NCI-H1694 treated with DMSO at 0.1 percent for 48 hours (cell line): Measurements from ENCODE around the gene HYAL2.

Experiments used
- DNase-seq: peaks from one replicate; lab custom pipeline; 2025; lab: John Stamatoyannopoulos, UW

The HYAL2 gene

GRCh38 chr3:50350213-50350526, 27.6 kb upstream of the HYAL2 start:
- DNase-seq, result no peak

GRCh38 chr3:50347187-50347813, 24.8 kb upstream of the HYAL2 start:
- peak; percentile 6 for DNase-seq

GRCh38 chr3:50345586-50346234, 23.2 kb upstream of the HYAL2 start, which contains the start of gene ZMYND10:
ZMYND10 (minus strand) TSS chr3:50345732; CDS start chr3:50345579, 153 bp downstream.
- no peak for DNase-seq

GRCh38 chr3:50345008-50345407, 22.5 kb upstream of the HYAL2 start:
- DNase-seq, result no peak

GRCh38 chr3:50342813-50343633, 20.5 kb upstream of the HYAL2 start:
- DNase-seq, result no peak

- no peak for DNase-seq
Observed at GRCh38 chr3:50341996-50342650, 19.6 kb upstream of the HYAL2 start.

- no peak for DNase-seq
Observed at GRCh38 chr3:50341537-50341936, 19.0 kb upstream of the HYAL2 start.

- DNase-seq, result no peak
Observed at GRCh38 chr3:50340448-50341329, 18.1 kb upstream of the HYAL2 start, which contains the start of gene RASSF1. RASSF1 (minus strand) TSS chr3:50340836; CDS start chr3:50340805, 31 bp downstream.

- DNase-seq, result no peak
Observed at GRCh38 chr3:50340147-50340447, 17.6 kb upstream of the HYAL2 start.

- no peak for DNase-seq
Observed at GRCh38 chr3:50339485-50340146, 17.1 kb upstream of the HYAL2 start.

GRCh38 chr3:50338965-50339364, 16.4 kb upstream of the HYAL2 start:
- no peak for DNase-seq

GRCh38 chr3:50337175-50337861, 14.8 kb upstream of the HYAL2 start:
- DNase-seq, result peak; percentile 75

- DNase-seq, result no peak
Observed at GRCh38 chr3:50336452-50337174, 14.1 kb upstream of the HYAL2 start.

- DNase-seq, result no peak
Observed at GRCh38 chr3:50334339-50335075, 12.0 kb upstream of the HYAL2 start.

GRCh38 chr3:50333744-50334328, 11.3 kb upstream of the HYAL2 start:
- DNase-seq, result no peak

GRCh38 chr3:50331364-50331907, 8.9 kb upstream of the HYAL2 start:
- no peak for DNase-seq

GRCh38 chr3:50330330-50330729, 7.8 kb upstream of the HYAL2 start:
- no peak for DNase-seq

- peak; percentile 61 for DNase-seq
Observed at GRCh38 chr3:50327943-50328691, 5.6 kb upstream of the HYAL2 start, which contains the start of gene TUSC2. TUSC2 (minus strand) TSS chr3:50328223; CDS start chr3:50328099, 124 bp downstream.
